HUES48 (cell line): ENCODE data around the gene IL1A.

Source experiments
- H3K27ac ChIP-seq: one replicate; pipeline ENCODE4 v1.7.0; 2013; ENCODE audit warnings: low read depth, low read length, inconsistent platforms
- H3K27me3 ChIP-seq: 2 replicates; pipeline ENCODE4 v1.6.1; 2013; ENCODE audit warnings: mild to moderate bottlenecking, low read length; ENCODE audit not compliant: control insufficient read depth, insufficient read depth
- H3K36me3 ChIP-seq: 2 replicates; pipeline ENCODE4 v1.6.1; 2013; ENCODE audit warnings: low read length; ENCODE audit not compliant: control insufficient read depth, insufficient read depth
- H3K4me1 ChIP-seq: 2 replicates; pipeline ENCODE4 v1.6.1; 2013; ENCODE audit warnings: mild to moderate bottlenecking, low read length; ENCODE audit not compliant: control insufficient read depth, insufficient read depth
- H3K4me3 ChIP-seq: 2 replicates; pipeline ENCODE4 v1.5.1; 2013; ENCODE audit warnings: mild to moderate bottlenecking, low read depth, low read length
- H3K9ac ChIP-seq: 2 replicates; pipeline ENCODE4 v1.6.1; 2013; ENCODE audit warnings: mild to moderate bottlenecking, low read depth, low read length, moderate library complexity
- H3K9me3 ChIP-seq: 2 replicates; pipeline ENCODE4 v1.6.1; 2013; ENCODE audit warnings: low read length; ENCODE audit not compliant: control insufficient read depth, insufficient read depth

IL1A gene

GRCh38 chr2:112772322-112772721, 12.0 kb downstream of the IL1A start:
- Histone ChIP-seq H3K27me3 (no peaks in the 10 kb centered on the region), H3K36me3 (no peaks in the 10 kb centered on the region), H3K9me3 (no peaks in the 10 kb centered on the region), H3K4me1 (no peaks in the 10 kb centered on the region), H3K9ac (no peak overlapping the region), H3K27ac (no peak overlapping the region), H3K4me3 (no peak overlapping the region)

- Histone ChIP-seq H3K4me1 (peaks cover 4% of the 10 kb centered on the region; the same call in 1 of the 2 replicates), H3K4me3 (no peak overlapping the region), H3K36me3 (no peaks in the 10 kb centered on the region), H3K9ac (no peak overlapping the region), H3K27ac (no peak overlapping the region), H3K27me3 (no peaks in the 10 kb centered on the region), H3K9me3 (no peaks in the 10 kb centered on the region)
Measured at GRCh38 chr2:112768432-112768831, 15.9 kb downstream of the IL1A start.

GRCh38 chr2:112767693-112768330, 16.5 kb downstream of the IL1A start:
- Histone ChIP-seq H3K4me3 (no peak overlapping the region), H3K4me1 (peaks cover 11% of the 10 kb centered on the region), H3K27me3 (no peaks in the 10 kb centered on the region), H3K27ac (no peak overlapping the region), H3K36me3 (no peaks in the 10 kb centered on the region), H3K9ac (no peak overlapping the region), H3K9me3 (no peaks in the 10 kb centered on the region)

GRCh38 chr2:112765251-112765650, 19.0 kb downstream of the IL1A start:
- H3K4me1 ChIP-seq: peaks cover 12% of the 10 kb centered on the region
- no peak overlapping the region for H3K27ac ChIP-seq
- H3K36me3 ChIP-seq: peaks cover 19% of the 10 kb centered on the region
- H3K4me3 ChIP-seq: peak overlapping the region; percentile 81
- no peak overlapping the region for H3K9ac ChIP-seq
- no peaks in the 10 kb centered on the region for H3K27me3 ChIP-seq
- H3K9me3 ChIP-seq: no peaks in the 10 kb centered on the region

GRCh38 chr2:112764071-112765044, 19.9 kb downstream of the IL1A start, which contains the start of gene CKAP2L:
Gene CKAP2L, minus strand, starts transcription at chr2:112764609. Its CDS starts 11 bp downstream, at chr2:112764598.
- Histone ChIP-seq H3K27ac (peak within 1 kb of the TSS; percentile 82), H3K9me3 (no peaks in the 10 kb centered on the region), H3K4me1 (peaks cover 12% of the 10 kb centered on the region)

GRCh38 chr2:112762276-112762675, 22.0 kb downstream of the IL1A start:
- Histone ChIP-seq H3K4me3 (no peak overlapping the region), H3K4me1 (peaks cover 12% of the 10 kb centered on the region), H3K9me3 (no peaks in the 10 kb centered on the region), H3K27ac (no peak overlapping the region), H3K36me3 (peaks cover 49% of the 10 kb centered on the region), H3K9ac (no peak overlapping the region), H3K27me3 (no peaks in the 10 kb centered on the region)

More at GRCh38 chr2:112764071-112765044, 19.9 kb downstream of the IL1A start, which contains the start of gene CKAP2L:
- Histone ChIP-seq H3K27me3 (no peaks in the 10 kb centered on the region), H3K4me3 (peak within 1 kb of the TSS; percentile 81), H3K9ac (0 out of 2 replicates have a peak within 1 kb of the TSS, but pooled peaks have one; percentile 21), H3K36me3 (peaks cover 28% of the 10 kb centered on the region)

GRCh38 chr2:112760149-112760548, 24.1 kb downstream of the IL1A start:
- no peak overlapping the region for H3K27ac ChIP-seq
- H3K4me3 ChIP-seq: no peak overlapping the region
- H3K4me1 ChIP-seq: peaks cover 10% of the 10 kb centered on the region
- no peaks in the 10 kb centered on the region for H3K9me3 ChIP-seq
- H3K36me3 ChIP-seq: peaks cover 69% of the 10 kb centered on the region
- H3K27me3 ChIP-seq: no peaks in the 10 kb centered on the region
- H3K9ac ChIP-seq: no peak overlapping the region

GRCh38 chr2:112758711-112759110, 25.6 kb downstream of the IL1A start:
- H3K27ac ChIP-seq: no peak overlapping the region
- H3K9me3 ChIP-seq: no peaks in the 10 kb centered on the region
- H3K27me3 ChIP-seq: no peaks in the 10 kb centered on the region
- peaks cover 8% of the 10 kb centered on the region for H3K4me1 ChIP-seq
- H3K4me3 ChIP-seq: no peak overlapping the region
- H3K36me3 ChIP-seq: peaks cover 83% of the 10 kb centered on the region
- H3K9ac ChIP-seq: no peak overlapping the region

GRCh38 chr2:112757265-112757664, 27.0 kb downstream of the IL1A start:
- no peak overlapping the region for H3K27ac ChIP-seq
- no peaks in the 10 kb centered on the region for H3K4me1 ChIP-seq
- no peaks in the 10 kb centered on the region for H3K9me3 ChIP-seq
- no peak overlapping the region for H3K9ac ChIP-seq
- H3K27me3 ChIP-seq: no peaks in the 10 kb centered on the region
- H3K4me3 ChIP-seq: no peak overlapping the region
- H3K36me3 ChIP-seq: peaks cover 89% of the 10 kb centered on the region

GRCh38 chr2:112756207-112756606, 28.1 kb downstream of the IL1A start:
- no peak overlapping the region for H3K9ac ChIP-seq
- H3K9me3 ChIP-seq: no peaks in the 10 kb centered on the region
- H3K4me1 ChIP-seq: no peaks in the 10 kb centered on the region
- H3K36me3 ChIP-seq: peaks cover 90% of the 10 kb centered on the region
- H3K27ac ChIP-seq: no peak overlapping the region
- H3K27me3 ChIP-seq: no peaks in the 10 kb centered on the region
- no peak overlapping the region for H3K4me3 ChIP-seq

- Histone ChIP-seq H3K4me1 (no peaks in the 10 kb centered on the region), H3K27me3 (no peaks in the 10 kb centered on the region), H3K4me3 (no peak overlapping the region), H3K27ac (no peak overlapping the region), H3K36me3 (peaks cover 92% of the 10 kb centered on the region), H3K9me3 (no peaks in the 10 kb centered on the region), H3K9ac (no peak overlapping the region)
Measured at GRCh38 chr2:112755444-112755843, 28.8 kb downstream of the IL1A start.
